Measurements from ENCODE around the gene AVPR2.

Gene AVPR2

DNA sequence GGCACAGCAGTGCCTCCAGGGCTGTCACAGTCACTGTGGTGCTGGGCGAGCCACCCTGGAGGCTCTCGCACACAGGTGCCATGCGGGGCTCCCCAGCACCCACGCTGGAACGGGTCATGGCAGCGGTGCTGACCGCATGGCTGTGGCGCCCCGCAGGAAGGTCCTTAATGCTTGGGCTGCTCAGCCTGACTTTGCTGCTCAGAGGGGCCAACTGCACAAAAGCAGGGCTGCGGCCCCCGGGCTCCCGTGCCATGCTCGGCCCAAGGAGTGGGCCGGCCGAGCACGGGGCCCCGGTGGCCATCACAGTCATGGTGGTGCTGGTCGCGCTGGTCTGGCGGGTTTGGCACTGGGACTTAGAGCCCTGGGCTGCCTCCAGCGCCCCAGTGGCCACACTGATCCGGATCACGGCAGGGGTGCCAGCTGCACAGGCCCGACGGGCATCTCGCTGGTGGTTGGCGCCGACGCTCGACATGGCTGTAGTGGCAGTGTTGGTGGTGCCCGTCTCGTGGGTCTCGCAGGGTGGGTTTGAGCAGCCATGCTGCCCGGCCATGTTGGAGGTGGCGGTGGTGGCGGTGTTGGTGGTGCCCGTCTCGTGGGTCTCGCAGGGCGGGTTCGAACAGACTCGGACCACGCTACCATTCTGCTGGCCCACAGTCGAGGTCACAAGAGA lies 50.2 kb downstream of the AVPR2 start:
- no peaks in the 10 kb centered on the region for H3K27me3 Mint-ChIP-seq
- H3K27ac Mint-ChIP-seq = no peak overlapping the region
- no peak for ATAC-seq
- H3K4me1 Mint-ChIP-seq = peaks cover 53% of the 10 kb centered on the region
- no peaks in the 10 kb centered on the region for H3K9me3 Mint-ChIP-seq
- DNase-seq = no peak
- no peak overlapping the region for H3K4me3 Mint-ChIP-seq

DNA sequence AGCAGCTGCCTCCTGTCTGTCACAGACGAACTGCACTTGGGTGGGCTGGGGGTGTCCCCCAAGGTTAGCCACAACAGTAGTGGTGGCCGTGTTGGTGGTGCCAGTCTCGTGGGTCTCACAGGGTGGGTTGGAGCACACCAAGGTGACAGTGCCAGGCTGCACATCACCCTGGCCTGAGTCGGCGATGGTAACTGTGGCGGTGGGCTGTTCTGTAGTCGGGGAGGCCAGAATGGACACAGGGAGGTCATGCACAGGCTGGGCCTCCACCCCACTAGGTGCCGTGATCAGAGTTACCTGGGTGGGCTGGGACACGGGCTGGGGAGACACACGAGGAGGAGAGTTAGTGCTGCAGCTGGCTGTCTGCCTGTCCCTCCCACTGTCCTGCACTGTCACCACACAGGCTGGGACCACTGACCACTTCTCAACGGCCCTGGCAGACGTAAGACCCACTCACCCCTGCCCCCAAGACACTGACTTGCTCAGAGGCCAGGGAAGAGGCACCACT lies 50.8 kb downstream of the AVPR2 start:
- no peaks in the 10 kb centered on the region for H3K9me3 Mint-ChIP-seq
- ATAC-seq (no peak), DNase-seq (no peak)
- H3K27me3 Mint-ChIP-seq = no peaks in the 10 kb centered on the region
- H3K27ac Mint-ChIP-seq = peak overlapping the region in 1 of 2 donors; percentile 93
- peaks cover 47% of the 10 kb centered on the region for H3K4me1 Mint-ChIP-seq
- no peak overlapping the region for H3K4me3 Mint-ChIP-seq

GRCh38 chrX:153956044-153956907 lies 51.8 kb downstream of the AVPR2 start:
- Mint-ChIP-seq H3K9me3 (no peaks in the 10 kb centered on the region), H3K27me3 (no peaks in the 10 kb centered on the region), H3K4me1 (peaks cover 37% of the 10 kb centered on the region), H3K4me3 (no peak overlapping the region), H3K27ac (peak overlapping the region in 1 of 2 donors; percentile 60)
- no peak for DNase-seq
- no peak for ATAC-seq
